Adrenal gland (tissue), 12 donors: Measurements from ENCODE around the gene ASB1. TPM values are rescaled to one million over a fixed set of nuclear protein-coding genes. Genes with fewer than 3 reads are reported as not detected.

ENCODE experiments used
- DNase-seq, 7 donors: peaks; one replicate each; pipeline ENCODE4 v3.0.0-alpha.2; 2019 to 2020
- H3K27ac ChIP-seq, 5 donors: fragments of 200-600 bp; sonication (generic) in 4 of 5; 1 replicate in 3 of 5; 2 replicates in 2 of 5; pipeline versions ENCODE4 v1.5.1 to v1.8.0; 2016 to 2020; ENCODE audit warnings: mild to moderate bottlenecking in 1 of 5
- H3K27me3 ChIP-seq: fragments of 200-600 bp; 2 replicates; pipeline ENCODE4 v1.8.0; 2021
- H3K36me3 ChIP-seq, 2 donors: fragments of 200-600 bp; replicated peaks in 1 of 2; 1 replicate in 1 of 2; 2 replicates in 1 of 2; pipeline versions ENCODE4 v1.5.1 to v1.8.0; 2018 to 2022
- H3K4me1 ChIP-seq, 2 donors: fragments of 200-600 bp; replicated peaks in 1 of 2; 1 replicate in 1 of 2; 2 replicates in 1 of 2; pipeline versions ENCODE4 v1.5.1 to v1.8.0; 2018 to 2021
- H3K4me3 ChIP-seq, 4 donors: fragments of 200-600 bp; sonication (generic) in 3 of 4; one replicate each; pipeline ENCODE4 v1.5.1; 2016 to 2018
- H3K9me3 ChIP-seq, 3 donors: fragments of 200-600 bp; sonication (generic) in 1 of 3; replicated peaks in 1 of 3; 1 replicate in 2 of 3; 2 replicates in 1 of 3; pipeline versions ENCODE4 v1.5.1 to v1.8.0; 2016 to 2021
- POLR2A ChIP-seq, 2 donors: fragments of 450-650 bp; IDR thresholded peaks; one replicate each; pipeline ENCODE4 v1.6.1; 2017; ENCODE audit warnings: antibody characterized with exemption in 2 of 2, mild to moderate bottlenecking in 2 of 2, moderate library complexity in 1 of 2
- WGBS, 4 donors: extraction: QIAGEN DNeasy Blood & Tissue Kit in 2 of 4; methylation state at CpG; one replicate each; pipeline versions ENCODE4 v1.1.5 to v1.1.7; 2013 to 2017; 5-methylcytosine and 5-hydroxymethylcytosine counted together
- intact Hi-C, 2 donors: fragments of 100-400 bp; cut with DNase I; formaldehyde crosslinking; loops; one replicate each; pipeline versions ENCODE4 v1.14.1 to v1.15.0; 2022 to 2023
- polyA plus RNA-seq, 3 donors: library from polyadenylated mRNA; stranded (reverse); fragments of 200-250 nt in 2 of 3; fragments of 350-450 nt in 1 of 3; fragmentation: Illumina TruSeq in 1 of 3; extraction: RNeasy Lipid Tissue Mini Kit (QIAGEN cat#74804) in 1 of 3; gene quantifications; one replicate each; pipeline ENCODE4 v1.2.3, GENCODE V29; 2013 to 2014
- total RNA-seq, 9 donors: library from RNA; depleted of rRNA in 4 of 9; stranded (reverse); fragments of >200 nt in 4 of 9; fragments of 120-200 nt in 1 of 9; fragmentation: NEBNext Ultra II Directional in 1 of 9; extraction: Animal tissue kit (Norgen Biotek cat#: 25700) in 1 of 9; gene quantifications; one replicate each; pipeline versions ENCODE4 v1.1.0 to v1.2.4, GENCODE V29; 2013 to 2023
- TF ChIP-seq, protein P1 (sequence below), 6 experiments: fragments of 450-650 bp in 4 of 6; fragments of 200-600 bp in 2 of 6; sonication (generic) in 1 of 6; IDR thresholded peaks; 1 replicate in 5 of 6; 2 replicates in 1 of 6; pipeline versions ENCODE4 v1.5.1 to v1.8.0; 2016 to 2021; ENCODE audit warnings: antibody characterized with exemption in 6 of 6, mild to moderate bottlenecking in 2 of 6, moderate library complexity in 1 of 6
- donor health status: healthy with polysubstance abuse.
- donor health status: Bipolar disorder and iron deficiency.
- donor health status: DM: yes; HTN: yes; CAD: no.
- donor health status: DM: no; HTN: no; CAD: no.
- donor health status: DM: no; HTN: no; CAD: no.
- donor health status: DM: yes; HTN: yes; CAD: no.

ASB1 gene
- total and polyA plus RNA-seq, 12 donors: 12.2 to 28.8 (median 19.6) TPM

DNA sequence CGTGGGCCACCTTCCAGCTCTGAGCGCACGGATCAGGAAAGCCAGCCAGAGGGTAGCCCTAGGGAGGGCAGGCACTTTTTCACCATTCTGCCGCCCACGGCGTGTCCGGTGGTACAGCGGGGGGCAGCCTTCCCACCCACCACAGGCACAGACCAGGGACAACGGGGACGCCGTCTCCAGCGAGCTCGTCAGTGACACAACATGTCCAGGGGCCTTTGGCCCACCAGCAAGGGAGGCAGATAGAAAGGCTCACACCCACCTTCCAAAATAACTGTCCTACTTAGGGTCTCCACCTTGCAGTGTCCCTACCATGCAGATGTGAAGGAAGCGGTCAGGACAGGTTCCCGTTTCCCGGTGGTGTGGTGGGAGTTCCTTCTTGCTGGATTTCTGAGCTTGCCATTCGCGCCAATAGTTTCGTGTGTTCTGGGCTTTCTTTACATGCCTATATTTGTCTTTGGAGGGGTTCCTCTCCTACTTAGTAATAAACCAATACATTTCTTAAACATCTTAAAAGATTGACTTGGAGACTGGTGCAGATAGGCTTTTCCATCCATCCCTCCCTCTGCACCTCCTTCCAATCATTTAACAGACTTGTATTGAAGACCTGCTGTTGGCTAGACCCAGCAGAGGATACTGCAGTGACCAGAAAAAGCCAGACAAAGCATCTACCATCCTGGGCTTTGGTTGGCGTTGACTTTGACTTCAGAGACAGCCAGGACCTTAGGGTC, 872 bp downstream of the ASB1 start:
- Histone ChIP-seq H3K36me3 (no peaks in the 10 kb centered on the region), H3K27ac (peak overlapping the region in 4 of 5 donors; percentile 70 to 93 (median 84)), H3K27me3 (no peaks in the 10 kb centered on the region), H3K9me3 (no peaks in the 10 kb centered on the region), H3K4me1 (peaks cover 13 to 32% of the 10 kb centered on the region in 2 donors), H3K4me3 (peak overlapping the region; percentile 50 to 82 (median 62))
- intact Hi-C loops: no loop called here
- peak in 2 of 7 donors; percentile 38 to 68 for DNase-seq
- WGBS, 4 donors: 8 to 18% (median 12%) methylated on average over 14 to 20 of the region's 20 CpGs
- no peak for TF ChIP-seq POLR2A (IDR thresholded peaks at IDR 0.05)
- TF ChIP-seq, protein P1, sequence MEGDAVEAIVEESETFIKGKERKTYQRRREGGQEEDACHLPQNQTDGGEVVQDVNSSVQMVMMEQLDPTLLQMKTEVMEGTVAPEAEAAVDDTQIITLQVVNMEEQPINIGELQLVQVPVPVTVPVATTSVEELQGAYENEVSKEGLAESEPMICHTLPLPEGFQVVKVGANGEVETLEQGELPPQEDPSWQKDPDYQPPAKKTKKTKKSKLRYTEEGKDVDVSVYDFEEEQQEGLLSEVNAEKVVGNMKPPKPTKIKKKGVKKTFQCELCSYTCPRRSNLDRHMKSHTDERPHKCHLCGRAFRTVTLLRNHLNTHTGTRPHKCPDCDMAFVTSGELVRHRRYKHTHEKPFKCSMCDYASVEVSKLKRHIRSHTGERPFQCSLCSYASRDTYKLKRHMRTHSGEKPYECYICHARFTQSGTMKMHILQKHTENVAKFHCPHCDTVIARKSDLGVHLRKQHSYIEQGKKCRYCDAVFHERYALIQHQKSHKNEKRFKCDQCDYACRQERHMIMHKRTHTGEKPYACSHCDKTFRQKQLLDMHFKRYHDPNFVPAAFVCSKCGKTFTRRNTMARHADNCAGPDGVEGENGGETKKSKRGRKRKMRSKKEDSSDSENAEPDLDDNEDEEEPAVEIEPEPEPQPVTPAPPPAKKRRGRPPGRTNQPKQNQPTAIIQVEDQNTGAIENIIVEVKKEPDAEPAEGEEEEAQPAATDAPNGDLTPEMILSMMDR (IDR thresholded peaks at IDR 0.05): no peak

DNA sequence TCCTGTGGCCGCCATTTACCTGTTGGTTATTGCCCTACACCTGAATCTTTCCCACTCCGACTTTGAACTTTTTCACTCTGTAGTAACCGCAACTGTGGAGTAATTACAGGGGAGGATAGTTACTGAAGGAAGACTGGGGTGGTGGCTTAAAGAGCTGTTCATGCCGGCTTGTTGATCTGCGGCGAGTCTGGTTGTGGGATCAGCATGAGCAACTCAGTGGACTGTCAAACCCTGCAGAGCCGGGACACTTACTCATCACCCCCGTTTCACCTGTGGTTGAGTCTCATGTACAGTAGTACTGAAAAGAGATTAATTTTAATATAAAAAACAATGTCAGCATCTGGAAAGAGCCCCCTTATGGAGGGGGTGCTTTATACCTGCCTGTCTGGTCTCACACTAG, 2.1 kb downstream of the ASB1 start:
- Histone ChIP-seq H3K27ac (no peak overlapping the region), H3K36me3 (peaks cover 0 to 7% of the 10 kb centered on the region in 2 donors), H3K4me3 (no peak overlapping the region), H3K4me1 (peaks cover 13 to 32% of the 10 kb centered on the region in 2 donors), H3K27me3 (no peaks in the 10 kb centered on the region), H3K9me3 (no peaks in the 10 kb centered on the region)
- WGBS, 4 donors: 90 to 99% (median 95%) methylated on average over 8 of the region's 8 CpGs
- intact Hi-C loops: no loop called here
- TF ChIP-seq POLR2A (IDR thresholded peaks at IDR 0.05): no peak
- TF ChIP-seq, protein P1 (IDR thresholded peaks at IDR 0.05): no peak
- DNase-seq: peak in 1 of 7 donors; percentile 24

DNA sequence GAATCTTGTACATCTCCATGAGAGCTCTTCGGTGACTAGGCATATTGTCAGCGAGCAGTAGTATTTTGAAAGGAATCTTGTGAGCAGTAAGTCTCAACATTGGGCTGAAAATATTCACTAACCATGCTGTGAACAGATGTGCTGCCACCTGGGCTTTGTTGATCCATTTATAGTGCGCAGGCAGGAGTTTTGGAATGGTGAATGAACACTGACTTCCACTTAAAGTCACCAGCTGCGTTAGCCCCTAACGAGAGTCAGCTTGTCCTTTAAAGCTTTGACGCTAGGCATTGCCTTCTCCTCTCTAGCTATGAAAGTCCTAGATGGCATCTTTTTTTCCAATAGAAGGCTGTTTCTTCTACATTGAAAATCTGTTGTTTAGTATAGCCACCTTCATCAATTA, 4.1 kb downstream of the ASB1 start:
- H3K4me3 ChIP-seq: no peak overlapping the region
- H3K36me3 ChIP-seq: peaks cover 0 to 25% of the 10 kb centered on the region in 2 donors
- TF ChIP-seq, protein P1 (IDR thresholded peaks at IDR 0.05): no peak
- no peak for TF ChIP-seq POLR2A (IDR thresholded peaks at IDR 0.05)
- no peak for DNase-seq
- H3K27me3 ChIP-seq: no peaks in the 10 kb centered on the region
- intact Hi-C loops: no loop called here
- H3K4me1 ChIP-seq: peaks cover 10 to 28% of the 10 kb centered on the region in 2 donors
- WGBS, 4 donors: 97 to 99% (median 98%) methylated on average over 6 of the region's 6 CpGs
- no peaks in the 10 kb centered on the region for H3K9me3 ChIP-seq
- H3K27ac ChIP-seq: no peak overlapping the region

DNA sequence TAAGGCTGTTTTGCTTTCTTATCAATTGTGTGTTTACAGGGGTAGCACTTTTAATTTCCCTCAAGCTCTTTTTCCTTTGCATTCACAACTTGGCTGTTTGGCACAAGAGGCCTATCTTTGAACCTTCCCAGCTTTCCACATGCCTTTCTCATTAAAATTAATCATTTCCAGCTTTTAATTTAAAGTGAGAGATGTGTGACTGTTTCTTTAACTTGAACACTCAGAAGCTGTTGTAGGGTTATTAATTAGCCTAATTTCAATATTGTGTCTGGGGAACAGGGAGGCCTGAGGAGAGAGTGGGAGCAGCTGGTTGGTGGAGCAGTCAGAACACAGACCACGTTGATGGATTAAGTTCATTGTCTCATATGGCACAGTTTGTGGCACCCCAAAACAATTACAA, 4.7 kb downstream of the ASB1 start:
- TF ChIP-seq POLR2A (IDR thresholded peaks at IDR 0.05): no peak
- TF ChIP-seq, protein P1 (IDR thresholded peaks at IDR 0.05): no peak
- intact Hi-C loops: no loop called here
- Histone ChIP-seq H3K9me3 (no peaks in the 10 kb centered on the region), H3K36me3 (peaks cover 0 to 27% of the 10 kb centered on the region in 2 donors), H3K27me3 (no peaks in the 10 kb centered on the region), H3K4me1 (peaks cover 5 to 24% of the 10 kb centered on the region in 2 donors), H3K27ac (no peak overlapping the region), H3K4me3 (no peak overlapping the region)
- peak in 1 of 7 donors; percentile 6 for DNase-seq
- 66 to 100% (median 81%) methylated on average over 1 of the region's 1 CpG for WGBS, 4 donors
